ENCODE measurements around the gene GNPTAB. TPM values are rescaled to one million over a fixed set of nuclear protein-coding genes. Genes with fewer than 3 reads are reported as not detected.
"Not testable (repeated sequence)": the region's sequence is repeated elsewhere in the genome, so short reads cannot be mapped to it uniquely, and the experiment has no call there.

The GNPTAB gene
- total RNA-seq, 1 donor from 2014 or later, result 53.2 TPM

DNA sequence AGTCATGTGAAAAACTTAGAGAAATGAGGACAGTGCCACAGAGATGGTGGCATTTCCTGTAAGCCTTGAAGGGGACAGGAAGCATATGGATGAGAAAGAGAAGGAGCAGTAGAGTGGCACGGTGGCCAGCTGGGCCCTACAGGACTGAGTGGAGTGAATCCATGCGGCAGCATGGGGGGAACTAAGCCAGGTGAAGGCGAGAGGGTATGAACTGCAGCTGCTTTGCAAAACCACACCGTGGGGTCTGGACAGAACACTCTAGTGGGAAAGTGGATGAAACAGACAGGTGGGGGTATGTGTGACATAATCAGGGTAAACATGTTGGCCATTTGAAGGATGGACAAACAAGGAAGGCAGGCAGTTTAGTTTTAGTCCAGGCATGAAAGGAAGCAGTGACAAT is 81.1 kb downstream of the GNPTAB start:
- no peak for DNase-seq (ENCODE audit: low spot score)
- Mint-ChIP-seq H3K4me1 (ENCODE audit: low read depth) (no peaks in the 10 kb centered on the region), H3K27ac (no peak overlapping the region), H3K4me3 (no peak overlapping the region), H3K9me3 (no peaks in the 10 kb centered on the region), H3K27me3 (ENCODE audit: insufficient read depth) (no peaks in the 10 kb centered on the region), H3K36me3 (ENCODE audit: low read depth) (peaks cover 34% of the 10 kb centered on the region)
- intact Hi-C loops (cut with micrococcal nuclease), result no loop called here

GRCh38 chr12:101748907-101749306 is 81.9 kb downstream of the GNPTAB start:
- H3K4me1 Mint-ChIP-seq (ENCODE audit: low read depth), result no peaks in the 10 kb centered on the region
- H3K36me3 Mint-ChIP-seq (ENCODE audit: low read depth), result peaks cover 36% of the 10 kb centered on the region
- H3K27me3 Mint-ChIP-seq (ENCODE audit: insufficient read depth), result no peaks in the 10 kb centered on the region
- no peak for DNase-seq (ENCODE audit: low spot score)
- no peak overlapping the region for H3K27ac Mint-ChIP-seq
- H3K4me3 Mint-ChIP-seq, result no peak overlapping the region
- H3K9me3 Mint-ChIP-seq, result no peaks in the 10 kb centered on the region
- intact Hi-C loops (cut with micrococcal nuclease), result no loop called here

DNA sequence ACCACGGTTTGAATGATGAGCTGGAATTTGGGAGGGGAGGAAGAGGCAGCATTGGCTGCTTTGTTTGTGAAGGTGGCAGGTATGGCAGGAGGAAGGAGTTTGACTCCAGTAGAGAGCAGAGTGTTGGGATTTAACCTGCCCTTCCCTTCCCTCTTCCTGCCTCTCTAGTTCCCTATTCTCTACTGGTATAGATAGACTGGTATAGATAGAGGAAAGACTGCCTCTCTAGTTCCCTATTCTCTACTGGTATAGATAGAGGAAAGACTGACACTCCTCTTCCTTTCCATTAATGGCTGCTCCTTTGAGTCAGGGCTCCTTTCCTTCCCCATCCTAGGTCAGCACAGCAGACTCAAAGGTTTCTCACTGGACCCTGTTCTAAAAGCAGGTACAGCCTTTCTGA is 83.1 kb downstream of the GNPTAB start:
- Mint-ChIP-seq H3K27me3 (ENCODE audit: insufficient read depth) (no peaks in the 10 kb centered on the region), H3K9me3 (no peaks in the 10 kb centered on the region), H3K4me1 (ENCODE audit: low read depth) (no peaks in the 10 kb centered on the region), H3K36me3 (ENCODE audit: low read depth) (peaks cover 37% of the 10 kb centered on the region), H3K4me3 (no peak overlapping the region), H3K27ac (no peak overlapping the region)
- no peak for DNase-seq (ENCODE audit: low spot score)
- intact Hi-C loops (cut with micrococcal nuclease), result no loop called here

GRCh38 chr12:101746661-101747060 is 84.1 kb downstream of the GNPTAB start:
- H3K27me3 Mint-ChIP-seq (ENCODE audit: insufficient read depth), result no peaks in the 10 kb centered on the region
- intact Hi-C loops (cut with micrococcal nuclease), result no loop called here
- H3K9me3 Mint-ChIP-seq, result no peaks in the 10 kb centered on the region
- no peaks in the 10 kb centered on the region for H3K4me1 Mint-ChIP-seq (ENCODE audit: low read depth)
- no peak overlapping the region for H3K27ac Mint-ChIP-seq
- DNase-seq (ENCODE audit: low spot score), result no peak
- peaks cover 32% of the 10 kb centered on the region for H3K36me3 Mint-ChIP-seq (ENCODE audit: low read depth)
- no peak overlapping the region for H3K4me3 Mint-ChIP-seq

DNA sequence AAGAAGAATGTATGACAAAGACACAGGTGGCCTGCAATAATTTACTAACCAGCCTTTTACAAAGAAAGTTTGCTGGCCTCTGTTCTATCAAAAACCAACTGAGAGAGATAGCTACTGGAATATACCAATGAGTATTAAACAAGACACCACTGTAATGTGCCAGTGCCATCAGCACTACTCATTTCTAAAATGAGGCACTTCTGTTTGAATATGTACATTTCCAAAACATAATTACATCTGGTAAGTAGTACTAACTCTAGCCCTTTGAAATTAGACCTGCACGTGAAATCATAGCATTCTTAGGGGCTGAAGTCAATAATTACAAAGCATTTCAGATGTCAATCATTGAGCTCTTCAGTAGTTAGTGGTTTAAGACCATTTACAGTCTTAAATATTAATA is 84.6 kb downstream of the GNPTAB start:
- Mint-ChIP-seq H3K27ac (no peak overlapping the region), H3K9me3 (no peaks in the 10 kb centered on the region), H3K36me3 (ENCODE audit: low read depth) (peaks cover 31% of the 10 kb centered on the region), H3K4me1 (ENCODE audit: low read depth) (no peaks in the 10 kb centered on the region), H3K27me3 (ENCODE audit: insufficient read depth) (no peaks in the 10 kb centered on the region), H3K4me3 (no peak overlapping the region)
- DNase-seq (ENCODE audit: low spot score), result no peak
- intact Hi-C loops (cut with micrococcal nuclease), result no loop called here

GRCh38 chr12:101745481-101745880 is 85.3 kb downstream of the GNPTAB start:
- H3K36me3 Mint-ChIP-seq (ENCODE audit: low read depth), result peaks cover 28% of the 10 kb centered on the region
- DNase-seq (ENCODE audit: low spot score), result no peak
- no peaks in the 10 kb centered on the region for H3K4me1 Mint-ChIP-seq (ENCODE audit: low read depth)
- H3K27me3 Mint-ChIP-seq (ENCODE audit: insufficient read depth), result no peaks in the 10 kb centered on the region
- no peak overlapping the region for H3K4me3 Mint-ChIP-seq
- H3K27ac Mint-ChIP-seq, result no peak overlapping the region
- intact Hi-C loops (cut with micrococcal nuclease), result no loop called here
- H3K9me3 Mint-ChIP-seq, result no peaks in the 10 kb centered on the region

- Mint-ChIP-seq H3K9me3 (no peaks in the 10 kb centered on the region), H3K4me3 (no peak overlapping the region), H3K27ac (no peak overlapping the region), H3K36me3 (ENCODE audit: low read depth) (peaks cover 22% of the 10 kb centered on the region), H3K4me1 (ENCODE audit: low read depth) (no peaks in the 10 kb centered on the region), H3K27me3 (ENCODE audit: insufficient read depth) (no peaks in the 10 kb centered on the region)
- no peak for DNase-seq (ENCODE audit: low spot score)
- intact Hi-C loops (cut with micrococcal nuclease), result no loop called here
Observed at GRCh38 chr12:101743724-101744472, 86.9 kb downstream of the GNPTAB start.

DNA sequence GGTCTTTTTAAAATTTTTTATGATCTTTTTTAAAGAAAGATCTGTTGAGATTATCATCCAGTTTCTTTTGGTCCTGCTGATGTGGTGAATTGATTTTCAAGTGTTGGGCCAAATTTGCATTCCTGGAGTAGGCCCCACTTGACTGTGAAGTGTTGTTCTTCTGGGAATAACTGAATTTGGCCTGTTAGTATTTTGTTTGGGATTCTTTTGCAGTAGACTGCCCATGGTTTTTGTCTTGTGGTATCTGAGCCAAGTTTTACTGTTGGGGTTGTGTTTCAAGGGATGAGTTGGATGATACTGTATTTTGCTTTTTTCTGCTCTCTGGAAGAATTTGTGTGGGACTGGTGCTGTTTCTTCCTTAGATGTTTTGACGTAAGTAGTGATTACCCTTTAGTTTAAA is 87.5 kb downstream of the GNPTAB start:
- no peak overlapping the region for H3K27ac Mint-ChIP-seq
- H3K27me3 Mint-ChIP-seq (ENCODE audit: insufficient read depth), result no peaks in the 10 kb centered on the region
- peaks cover 18% of the 10 kb centered on the region for H3K36me3 Mint-ChIP-seq (ENCODE audit: low read depth)
- H3K4me3 Mint-ChIP-seq, result no peak overlapping the region
- no peaks in the 10 kb centered on the region for H3K4me1 Mint-ChIP-seq (ENCODE audit: low read depth)
- H3K9me3 Mint-ChIP-seq, result no peaks in the 10 kb centered on the region
- intact Hi-C loops (cut with micrococcal nuclease), result no loop called here
- DNase-seq (ENCODE audit: low spot score), result no peak

DNA sequence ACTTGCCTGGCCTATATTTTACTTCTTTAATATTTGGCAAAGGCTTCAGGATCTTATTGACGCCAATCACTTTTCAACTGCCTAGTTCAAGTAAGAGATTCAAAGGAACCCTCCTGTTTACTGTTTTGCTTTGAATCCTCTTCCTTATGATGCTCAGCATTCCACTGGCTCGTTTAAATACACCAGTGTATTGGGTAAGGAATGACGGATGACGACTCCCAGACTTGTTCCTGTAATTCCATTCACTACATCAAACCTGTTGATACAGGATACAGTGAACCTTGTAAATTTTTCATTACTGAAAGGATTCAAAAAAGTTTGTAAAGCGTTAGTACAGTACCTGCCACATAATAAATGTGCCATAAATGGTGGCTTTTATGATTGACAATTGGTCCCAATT is 89.8 kb downstream of the GNPTAB start:
- H3K36me3 Mint-ChIP-seq (ENCODE audit: low read depth), result peaks cover 13% of the 10 kb centered on the region
- intact Hi-C loops (cut with micrococcal nuclease), result no loop called here
- no peaks in the 10 kb centered on the region for H3K4me1 Mint-ChIP-seq (ENCODE audit: low read depth)
- no peak for DNase-seq (ENCODE audit: low spot score)
- H3K4me3 Mint-ChIP-seq, result no peak overlapping the region
- no peak overlapping the region for H3K27ac Mint-ChIP-seq
- no peaks in the 10 kb centered on the region for H3K27me3 Mint-ChIP-seq (ENCODE audit: insufficient read depth)
- H3K9me3 Mint-ChIP-seq, result no peaks in the 10 kb centered on the region

- intact Hi-C loops (cut with micrococcal nuclease), result no loop called here
- Mint-ChIP-seq H3K27me3 (ENCODE audit: insufficient read depth) (no peaks in the 10 kb centered on the region), H3K4me3 (no peak overlapping the region), H3K9me3 (no peaks in the 10 kb centered on the region), H3K4me1 (ENCODE audit: low read depth) (no peaks in the 10 kb centered on the region), H3K27ac (no peak overlapping the region), H3K36me3 (ENCODE audit: low read depth) (peaks cover 13% of the 10 kb centered on the region)
- no peak for DNase-seq (ENCODE audit: low spot score)
Observed at GRCh38 chr12:101740566-101740965, 90.2 kb downstream of the GNPTAB start.

- intact Hi-C loops (cut with micrococcal nuclease), result no loop called here
- H3K4me3 Mint-ChIP-seq, result no peak within 1 kb of the TSS
- H3K27me3 Mint-ChIP-seq (ENCODE audit: insufficient read depth), result no peaks in the 10 kb centered on the region
- H3K4me1 Mint-ChIP-seq (ENCODE audit: low read depth), result no peaks in the 10 kb centered on the region
- DNase-seq (ENCODE audit: low spot score), result no peak
- no peak within 1 kb of the TSS for H3K27ac Mint-ChIP-seq
- H3K9me3 Mint-ChIP-seq, result no peaks in the 10 kb centered on the region
- peaks cover 6% of the 10 kb centered on the region for H3K36me3 Mint-ChIP-seq (ENCODE audit: low read depth)
Observed at GRCh38 chr12:101738920-101739665, 91.7 kb downstream of the GNPTAB start, which contains the start of gene SYCP3. Gene SYCP3, minus strand, starts transcription at chr12:101739462. Its CDS starts 1,527 bp downstream, at chr12:101737935.

GRCh38 chr12:101737476-101737875 is 93.3 kb downstream of the GNPTAB start:
- no peak for DNase-seq (ENCODE audit: low spot score)
- Mint-ChIP-seq H3K9me3 (no peaks in the 10 kb centered on the region), H3K27ac (no peak overlapping the region), H3K27me3 (ENCODE audit: insufficient read depth) (no peaks in the 10 kb centered on the region), H3K4me3 (no peak overlapping the region), H3K4me1 (ENCODE audit: low read depth) (no peaks in the 10 kb centered on the region), H3K36me3 (ENCODE audit: low read depth) (no peaks in the 10 kb centered on the region)
- intact Hi-C loops (cut with micrococcal nuclease), result no loop called here

- H3K36me3 Mint-ChIP-seq (ENCODE audit: low read depth); H3K9me3 Mint-ChIP-seq; H3K4me3 Mint-ChIP-seq; H3K27me3 Mint-ChIP-seq (ENCODE audit: insufficient read depth); intact Hi-C loops (cut with micrococcal nuclease); DNase-seq (ENCODE audit: low spot score); H3K27ac Mint-ChIP-seq; H3K4me1 Mint-ChIP-seq (ENCODE audit: low read depth): not testable (repeated sequence)
Observed at GRCh38 chr12:101734482-101734881, 96.3 kb downstream of the GNPTAB start.

All from activated T-helper 1 cell treated with anti-CD3 and anti-CD28 coated beads, Interleukin-12 subunit alpha, Interleukin-12 subunit beta, Interleukin-2, Interleukin-4 antibody, amounts not matched to agents 30 ng/mL and 10 ng/mL and 1 ng/mL, durations not matched to agents 14 hours and 24 hours and 36 hours (primary cell).